Gastroesophageal sphincter (tissue), 3 donors: ENCODE data around the gene ORAI1.

Source experiments
- POLR2AphosphoS5 ChIP-seq: sonication (generic); formaldehyde crosslinking; IDR thresholded peaks from one replicate; pipeline ENCODE4 v1.6.1; 2017; ENCODE audit warnings: antibody characterized with exemption
- TF ChIP-seq, protein P1 (sequence below), 4 experiments: fragments of 200-600 bp in 2 of 4; fragments of 450-650 bp in 2 of 4; sonication (generic) in 1 of 4; IDR thresholded peaks; one replicate each; pipeline ENCODE4 v1.5.1; 2017 to 2019; ENCODE audit warnings: antibody characterized with exemption in 4 of 4, mild to moderate bottlenecking in 2 of 4, moderate library complexity in 2 of 4

DNA sequence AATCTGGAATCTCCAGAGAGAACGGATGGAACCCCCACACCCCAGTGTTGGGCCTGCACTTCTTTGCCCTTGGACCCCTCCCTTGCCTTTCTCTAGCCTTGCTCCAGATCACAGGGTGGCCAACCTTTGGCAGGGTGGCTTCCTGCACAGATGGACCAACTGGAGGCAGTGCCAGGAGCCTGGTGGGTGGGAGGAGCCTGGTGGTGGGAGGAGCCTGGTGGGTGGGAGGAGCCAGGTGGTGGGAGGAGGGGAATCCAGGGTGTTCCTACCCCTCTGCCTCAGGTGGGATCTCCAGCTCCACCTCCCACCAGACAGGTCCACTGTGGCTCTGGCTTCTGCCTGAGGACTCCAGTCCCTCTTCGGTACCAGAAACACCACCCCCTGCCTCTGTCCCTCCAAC lies 15.0 kb upstream of the ORAI1 start:
- TF ChIP-seq POLR2AphosphoS5: no peak
- TF ChIP-seq, protein P1, sequence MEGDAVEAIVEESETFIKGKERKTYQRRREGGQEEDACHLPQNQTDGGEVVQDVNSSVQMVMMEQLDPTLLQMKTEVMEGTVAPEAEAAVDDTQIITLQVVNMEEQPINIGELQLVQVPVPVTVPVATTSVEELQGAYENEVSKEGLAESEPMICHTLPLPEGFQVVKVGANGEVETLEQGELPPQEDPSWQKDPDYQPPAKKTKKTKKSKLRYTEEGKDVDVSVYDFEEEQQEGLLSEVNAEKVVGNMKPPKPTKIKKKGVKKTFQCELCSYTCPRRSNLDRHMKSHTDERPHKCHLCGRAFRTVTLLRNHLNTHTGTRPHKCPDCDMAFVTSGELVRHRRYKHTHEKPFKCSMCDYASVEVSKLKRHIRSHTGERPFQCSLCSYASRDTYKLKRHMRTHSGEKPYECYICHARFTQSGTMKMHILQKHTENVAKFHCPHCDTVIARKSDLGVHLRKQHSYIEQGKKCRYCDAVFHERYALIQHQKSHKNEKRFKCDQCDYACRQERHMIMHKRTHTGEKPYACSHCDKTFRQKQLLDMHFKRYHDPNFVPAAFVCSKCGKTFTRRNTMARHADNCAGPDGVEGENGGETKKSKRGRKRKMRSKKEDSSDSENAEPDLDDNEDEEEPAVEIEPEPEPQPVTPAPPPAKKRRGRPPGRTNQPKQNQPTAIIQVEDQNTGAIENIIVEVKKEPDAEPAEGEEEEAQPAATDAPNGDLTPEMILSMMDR (IDR thresholded peaks at IDR 0.05): no peak
